Measurements from ENCODE around the gene DRC3. TPM values are rescaled to one million over a fixed set of nuclear protein-coding genes. Genes with fewer than 3 reads are reported as not detected.

DRC3 gene
- total and polyA plus RNA-seq, 10 of the 15 experiments (the other 5 are each of a cell fraction or from before 2014, with no cell fraction given), result 0.18 to 2.3 (median 0.60) TPM; not detected in 3

DNA sequence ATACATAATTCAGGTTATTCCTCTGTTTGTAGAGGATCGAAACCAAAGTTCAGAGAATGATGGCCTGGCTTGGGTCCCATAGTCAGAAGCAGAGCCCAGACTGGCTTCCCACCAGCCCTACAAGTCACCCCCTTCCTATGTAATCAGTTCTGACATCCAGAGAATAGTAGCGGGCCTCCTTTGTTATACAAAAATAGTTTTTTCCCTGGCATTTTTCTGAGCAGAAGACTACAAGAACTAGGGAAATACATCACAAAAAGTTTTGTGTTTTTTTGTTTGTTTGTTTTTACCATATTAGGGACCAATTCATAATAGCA is 47.1 kb downstream of the DRC3 start:
- Histone ChIP-seq H3K9me3 (replicated peaks; ENCODE audit: control insufficient read depth, insufficient read depth, low read length) (no peaks in the 10 kb centered on the region), H3K36me3 (ENCODE audit: control insufficient read depth in 2 of 2, insufficient read depth in 2 of 2, low read length in 1 of 2) (peaks cover 7 to 15% of the 10 kb centered on the region in 2 experiments; a peak in 3 of 4 replicates), H3K79me2 (ENCODE audit: control insufficient read depth, insufficient read depth, low read length) (no peaks in the 10 kb centered on the region), H3K27ac (ENCODE audit: control insufficient read depth, insufficient read depth) (no peak overlapping the region), H4K20me1 (ENCODE audit: control insufficient read depth, insufficient read depth) (no peaks in the 10 kb centered on the region), H3K4me3 (no peak overlapping the region), H2AFZ (ENCODE audit: control insufficient read depth, low read depth, low read length) (no peak overlapping the region), H3K9ac (ENCODE audit: control insufficient read depth, insufficient read depth, low read length) (no peak overlapping the region), H3K4me2 (ENCODE audit: control insufficient read depth, insufficient read depth) (no peak overlapping the region), H3K27me3 (replicated peaks in 1 of 2; ENCODE audit: control insufficient read depth in 2 of 2, insufficient read depth in 2 of 2, low read length in 1 of 2) (no peaks in the 10 kb centered on the region), H3K4me1 (ENCODE audit: control insufficient read depth, insufficient read depth, low read length) (no peaks in the 10 kb centered on the region)
- ChIA-PET CTCF (no interaction called here), RAD21 (ENCODE audit: unreplicated experiment) (interaction anchor here (0.7 kb wide), 1 partner anchor 61 kb away, joined by 3 read pairs; no protein-coding TSS in a partner anchor), SMC1A (ENCODE audit: uncharacterized antibody, unreplicated experiment) (no interaction called here), POLR2A (no interaction called here)
- BruUV-seq (replicated peaks), result no TSS peak
- WGBS (ENCODE audit: insufficient coverage, insufficient replicate concordance, low lambda C conversion rate, missing lambda C conversion rate), result 100% methylated on average over 2 of the region's 2 CpGs
- FAIRE-seq, result no peak
- intact Hi-C loops (cut with micrococcal nuclease; ENCODE audit: unreplicated experiment), result no loop called here
- TF ChIP-seq WRNIP1 (IDR thresholded peaks at IDR 0.05; ENCODE audit: borderline replicate concordance, low read depth, low read length) (no peak), IRF4 (IDR thresholded peaks at IDR 0.05; ENCODE audit: low read depth, low read length) (no peak), NFXL1 (IDR thresholded peaks at IDR 0.05; ENCODE audit: borderline replicate concordance) (no peak), NRF1 (conservative IDR thresholded peaks at IDR 0.05; ENCODE audit: low read depth, low read length) (no peak), HCFC1 (IDR thresholded peaks at IDR 0.05; ENCODE audit: low read length) (no peak), ETV6 (conservative IDR thresholded peaks at IDR 0.05 in 1 of 2, IDR thresholded peaks at IDR 0.05 in 1 of 2; ENCODE audit: borderline replicate concordance in 1 of 2, low read depth in 1 of 2) (no peak), RBBP5 (conservative IDR thresholded peaks at IDR 0.05) (no peak), PAX8 (IDR thresholded peaks at IDR 0.05) (no peak), ZNF274 (IDR thresholded peaks at IDR 0.05; ENCODE audit: insufficient read depth, insufficient read length) (no peak)
- TF ChIP-seq, protein P1, sequence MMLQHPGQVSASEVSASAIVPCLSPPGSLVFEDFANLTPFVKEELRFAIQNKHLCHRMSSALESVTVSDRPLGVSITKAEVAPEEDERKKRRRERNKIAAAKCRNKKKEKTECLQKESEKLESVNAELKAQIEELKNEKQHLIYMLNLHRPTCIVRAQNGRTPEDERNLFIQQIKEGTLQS (IDR thresholded peaks at IDR 0.05; ENCODE audit: borderline replicate concordance, extremely low read depth, low read depth, low read length), result no peak
- TF ChIP-seq, protein P2, sequence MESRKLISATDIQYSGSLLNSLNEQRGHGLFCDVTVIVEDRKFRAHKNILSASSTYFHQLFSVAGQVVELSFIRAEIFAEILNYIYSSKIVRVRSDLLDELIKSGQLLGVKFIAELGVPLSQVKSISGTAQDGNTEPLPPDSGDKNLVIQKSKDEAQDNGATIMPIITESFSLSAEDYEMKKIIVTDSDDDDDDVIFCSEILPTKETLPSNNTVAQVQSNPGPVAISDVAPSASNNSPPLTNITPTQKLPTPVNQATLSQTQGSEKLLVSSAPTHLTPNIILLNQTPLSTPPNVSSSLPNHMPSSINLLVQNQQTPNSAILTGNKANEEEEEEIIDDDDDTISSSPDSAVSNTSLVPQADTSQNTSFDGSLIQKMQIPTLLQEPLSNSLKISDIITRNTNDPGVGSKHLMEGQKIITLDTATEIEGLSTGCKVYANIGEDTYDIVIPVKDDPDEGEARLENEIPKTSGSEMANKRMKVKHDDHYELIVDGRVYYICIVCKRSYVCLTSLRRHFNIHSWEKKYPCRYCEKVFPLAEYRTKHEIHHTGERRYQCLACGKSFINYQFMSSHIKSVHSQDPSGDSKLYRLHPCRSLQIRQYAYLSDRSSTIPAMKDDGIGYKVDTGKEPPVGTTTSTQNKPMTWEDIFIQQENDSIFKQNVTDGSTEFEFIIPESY (IDR thresholded peaks at IDR 0.05), result no peak
- TF ChIP-seq, protein P3, sequence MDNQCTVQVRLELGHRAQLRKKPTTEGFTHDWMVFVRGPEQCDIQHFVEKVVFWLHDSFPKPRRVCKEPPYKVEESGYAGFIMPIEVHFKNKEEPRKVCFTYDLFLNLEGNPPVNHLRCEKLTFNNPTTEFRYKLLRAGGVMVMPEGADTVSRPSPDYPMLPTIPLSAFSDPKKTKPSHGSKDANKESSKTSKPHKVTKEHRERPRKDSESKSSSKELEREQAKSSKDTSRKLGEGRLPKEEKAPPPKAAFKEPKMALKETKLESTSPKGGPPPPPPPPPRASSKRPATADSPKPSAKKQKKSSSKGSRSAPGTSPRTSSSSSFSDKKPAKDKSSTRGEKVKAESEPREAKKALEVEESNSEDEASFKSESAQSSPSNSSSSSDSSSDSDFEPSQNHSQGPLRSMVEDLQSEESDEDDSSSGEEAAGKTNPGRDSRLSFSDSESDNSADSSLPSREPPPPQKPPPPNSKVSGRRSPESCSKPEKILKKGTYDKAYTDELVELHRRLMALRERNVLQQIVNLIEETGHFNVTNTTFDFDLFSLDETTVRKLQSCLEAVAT (IDR thresholded peaks at IDR 0.05), result no peak
- in situ Hi-C loops (cut with MboI), result no loop called here
- no peak for ATAC-seq
- no peak for DNase-seq (ENCODE audit: low read depth, low spot score)
